Measurements from ENCODE around the gene KCNJ18.
"Not testable (repeated sequence)": the region's sequence is repeated elsewhere in the genome, so short reads cannot be mapped to it uniquely, and the experiment has no call there.

Gene KCNJ18

GRCh38 chr17:21686165-21687015, 5.9 kb upstream of the KCNJ18 start:
- no peak for DNase-seq

GRCh38 chr17:21687136-21687953, 5.0 kb upstream of the KCNJ18 start:
- DNase-seq: no peak

GRCh38 chr17:21688293-21688949, 3.9 kb upstream of the KCNJ18 start:
- DNase-seq: no peak

- no peak for DNase-seq
Observed at GRCh38 chr17:21689604-21690003, 2.7 kb upstream of the KCNJ18 start.

GRCh38 chr17:21690811-21691210, 1.5 kb upstream of the KCNJ18 start:
- DNase-seq: not testable (repeated sequence)

DNA sequence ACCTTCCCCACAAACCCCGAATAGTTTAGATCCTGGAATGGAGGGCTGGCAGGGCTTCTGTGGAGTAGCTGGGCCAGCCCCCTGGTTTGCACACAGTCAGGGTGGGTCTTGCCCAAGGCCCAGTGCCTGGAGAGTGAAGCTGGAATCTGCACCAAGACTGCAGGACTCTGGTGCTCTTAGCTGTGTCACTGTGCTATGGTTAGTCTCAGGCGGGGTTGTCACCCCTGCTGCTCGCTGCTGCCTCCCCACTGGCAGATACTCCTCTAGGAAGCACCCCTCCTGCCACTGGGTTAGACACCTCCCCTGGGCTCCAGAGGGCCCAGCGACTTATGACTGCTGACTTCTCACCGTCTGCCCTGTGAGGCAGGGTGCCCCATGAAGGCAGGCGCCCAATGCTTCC, 842 bp upstream of the KCNJ18 start:
- not testable (repeated sequence) for DNase-seq

DNA sequence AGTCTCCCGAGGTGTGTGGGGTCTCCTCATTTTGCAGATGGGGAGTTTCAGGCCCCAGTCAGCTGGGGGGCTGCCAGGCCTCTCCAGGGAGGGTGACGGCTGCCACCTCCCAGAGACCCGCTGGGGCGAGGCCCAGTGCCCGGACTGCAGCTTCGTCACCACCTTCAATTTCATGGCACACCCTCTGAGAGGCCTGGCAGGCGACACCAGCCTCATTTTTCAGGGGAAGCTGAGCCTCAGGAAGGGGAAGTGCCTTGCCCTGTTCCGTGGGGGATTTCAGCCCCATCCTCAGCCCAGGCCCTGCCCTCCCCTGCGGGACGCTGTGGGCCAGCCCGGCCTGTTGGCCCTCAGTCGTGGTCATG, 362 bp downstream of the KCNJ18 start:
- not testable (repeated sequence) for DNase-seq

DNA sequence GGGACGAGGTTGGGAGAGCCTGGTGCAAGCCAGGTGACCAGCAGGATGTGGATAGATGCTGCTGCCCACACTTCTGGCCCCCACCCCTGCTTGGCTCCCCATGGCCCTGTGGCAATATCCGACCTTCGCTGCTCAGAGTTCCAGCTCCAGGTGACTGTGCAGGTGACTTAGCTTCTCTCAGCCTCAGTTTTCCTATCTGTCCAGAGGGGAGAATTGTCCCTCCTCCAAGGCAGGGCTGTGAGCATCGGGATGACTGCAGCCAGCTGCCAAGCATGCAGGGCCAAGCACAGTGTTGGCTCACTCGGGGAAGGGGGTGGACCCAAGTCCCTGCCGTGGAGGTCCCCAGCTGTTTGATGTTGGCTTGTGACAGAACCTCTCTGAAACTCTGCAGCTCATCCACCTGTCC, 1.1 kb downstream of the KCNJ18 start:
- not testable (repeated sequence) for DNase-seq

DNA sequence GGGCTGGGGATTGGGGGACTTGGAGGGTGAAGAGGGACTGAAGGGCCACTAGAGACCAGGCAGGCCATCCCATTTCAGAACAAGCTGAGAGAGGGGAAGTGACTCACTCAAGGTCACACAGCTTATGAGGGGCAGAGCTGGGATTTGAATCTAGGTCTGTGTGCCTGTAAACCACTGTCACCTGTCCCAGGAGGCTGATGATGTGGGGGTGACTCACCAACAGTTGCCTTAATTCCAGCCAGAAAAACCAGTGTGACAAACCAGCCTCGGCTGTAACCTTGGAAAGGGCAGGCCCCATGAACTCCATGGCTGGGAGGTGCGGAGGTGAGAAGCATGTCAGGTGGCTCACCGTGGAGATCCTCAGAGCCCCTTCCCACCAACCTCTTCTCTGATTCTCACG, 1.6 kb downstream of the KCNJ18 start:
- not testable (repeated sequence) for DNase-seq

DNA sequence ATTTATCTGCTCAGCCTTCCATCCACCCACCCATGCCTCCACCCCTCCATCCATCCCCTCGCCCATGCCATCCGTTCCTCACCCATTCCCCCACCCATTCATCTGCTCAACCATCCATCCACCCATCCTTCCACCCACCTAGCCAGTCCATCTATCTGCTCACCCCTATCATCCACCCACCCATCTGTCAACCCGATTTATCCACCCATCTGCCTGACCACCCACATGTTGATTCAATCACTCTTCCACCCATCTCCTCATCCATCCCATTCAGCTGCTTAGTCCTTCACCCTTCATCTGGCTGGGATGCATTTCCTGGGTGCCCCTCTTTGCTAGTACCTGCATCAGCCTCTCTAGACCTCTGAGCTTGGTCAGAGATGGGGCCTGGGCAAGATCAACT, 3.9 kb downstream of the KCNJ18 start:
- not testable (repeated sequence) for DNase-seq

- not testable (repeated sequence) for DNase-seq
Observed at GRCh38 chr17:21696842-21697507, 4.7 kb downstream of the KCNJ18 start.

- DNase-seq: not testable (repeated sequence)
Observed at GRCh38 chr17:21697508-21697860, 5.2 kb downstream of the KCNJ18 start.

DNA sequence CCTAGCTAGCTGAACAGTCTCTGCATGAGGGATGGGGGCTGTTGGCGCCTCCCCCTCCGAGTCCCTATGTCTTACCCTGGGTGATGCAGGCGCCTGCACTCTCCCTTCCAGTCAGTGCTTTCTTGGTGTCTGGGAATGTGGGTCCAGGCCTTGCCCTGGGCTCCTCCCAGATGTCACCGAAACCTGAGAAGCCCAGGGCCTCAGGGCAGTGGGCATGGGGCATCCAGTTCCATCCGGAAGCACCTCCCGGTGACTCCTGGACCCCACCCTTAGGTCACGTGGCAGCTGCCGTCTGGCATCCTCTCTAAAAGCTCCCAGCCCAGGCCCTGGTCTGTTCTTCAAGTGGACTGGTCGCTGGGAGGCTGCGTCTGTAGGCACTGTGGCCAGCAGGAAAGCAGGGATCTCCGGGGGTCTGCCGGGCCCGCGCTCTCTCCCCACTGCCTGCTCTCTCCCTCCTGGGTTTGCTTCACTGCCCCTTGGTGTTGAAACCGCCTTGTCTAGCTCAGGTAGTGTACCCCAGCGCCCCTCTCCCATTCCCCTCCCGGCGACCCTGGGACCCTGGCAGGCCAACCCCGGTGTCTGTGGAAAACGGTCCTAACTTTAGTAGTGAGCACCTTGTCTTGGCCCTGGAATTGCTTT, 6.2 kb downstream of the KCNJ18 start:
- not testable (repeated sequence) for DNase-seq

GRCh38 chr17:21699124-21699523, 6.8 kb downstream of the KCNJ18 start:
- DNase-seq: not testable (repeated sequence)

GRCh38 chr17:21699573-21700236, 7.4 kb downstream of the KCNJ18 start:
- not testable (repeated sequence) for DNase-seq

DNA sequence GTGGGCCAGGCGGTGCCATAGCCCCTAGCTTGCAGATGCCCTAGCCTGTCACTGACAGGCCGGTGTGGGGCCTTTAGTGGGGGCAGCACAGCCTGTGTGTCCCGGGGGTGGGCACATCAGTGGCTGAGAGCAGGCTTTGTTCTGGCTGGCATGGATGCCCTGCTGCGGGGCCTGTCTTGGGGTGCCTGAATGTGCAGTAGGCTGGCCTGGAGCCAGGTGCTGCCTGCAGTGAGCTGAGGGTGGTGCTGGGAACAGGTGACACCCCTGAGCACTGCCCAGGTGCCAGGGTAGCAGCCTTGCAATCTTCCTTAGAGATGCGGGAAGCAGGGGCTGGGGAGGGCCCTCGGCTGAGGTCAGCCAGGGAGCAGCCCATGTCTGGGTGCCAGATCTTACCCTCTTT, 8.8 kb downstream of the KCNJ18 start:
- DNase-seq: not testable (repeated sequence)

- DNase-seq: not testable (repeated sequence)
Observed at GRCh38 chr17:21702029-21702428, 9.7 kb downstream of the KCNJ18 start.

DNA sequence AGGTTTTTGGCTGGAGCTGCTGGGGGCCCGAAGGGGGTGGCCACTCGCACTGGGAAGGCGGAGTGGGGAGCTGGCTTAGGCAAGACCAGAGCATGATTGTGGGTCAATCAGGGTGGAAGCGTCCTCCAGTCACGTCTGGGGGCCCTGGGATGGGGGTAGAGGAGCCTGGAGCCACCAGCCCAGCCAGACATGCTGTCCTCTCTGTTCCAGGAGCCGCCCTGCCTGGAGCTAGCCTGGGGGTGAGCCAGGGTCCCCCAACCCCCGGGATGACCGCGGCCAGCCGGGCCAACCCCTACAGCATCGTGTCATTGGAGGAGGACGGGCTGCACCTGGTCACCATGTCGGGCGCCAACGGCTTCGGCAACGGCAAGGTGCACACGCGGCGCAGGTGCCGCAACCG, 10.2 kb downstream of the KCNJ18 start:
- DNase-seq: not testable (repeated sequence)

DNA sequence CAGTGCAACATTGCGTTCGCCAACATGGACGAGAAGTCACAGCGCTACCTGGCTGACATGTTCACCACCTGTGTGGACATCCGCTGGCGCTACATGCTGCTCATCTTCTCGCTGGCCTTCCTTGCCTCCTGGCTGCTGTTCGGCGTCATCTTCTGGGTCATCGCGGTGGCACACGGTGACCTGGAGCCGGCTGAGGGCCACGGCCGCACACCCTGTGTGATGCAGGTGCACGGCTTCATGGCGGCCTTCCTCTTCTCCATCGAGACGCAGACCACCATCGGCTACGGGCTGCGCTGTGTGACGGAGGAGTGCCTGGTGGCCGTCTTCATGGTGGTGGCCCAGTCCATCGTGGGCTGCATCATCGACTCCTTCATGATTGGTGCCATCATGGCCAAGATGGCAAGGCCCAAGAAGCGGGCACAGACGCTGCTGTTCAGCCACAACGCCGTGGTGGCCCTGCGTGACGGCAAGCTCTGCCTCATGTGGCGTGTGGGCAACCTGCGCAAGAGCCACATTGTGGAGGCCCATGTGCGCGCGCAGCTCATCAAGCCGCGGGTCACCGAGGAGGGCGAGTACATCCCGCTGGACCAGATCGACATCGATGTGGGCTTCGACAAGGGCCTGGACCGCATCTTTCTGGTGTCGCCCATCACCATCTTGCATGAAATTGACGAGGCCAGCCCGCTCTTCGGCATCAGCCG, 10.8 kb downstream of the KCNJ18 start:
- not testable (repeated sequence) for DNase-seq

- DNase-seq: not testable (repeated sequence)
Observed at GRCh38 chr17:21703891-21704872, 11.9 kb downstream of the KCNJ18 start.

Data from NCI-H2029 (cell line).